Omental fat pad (tissue), 4 donors: ENCODE measurements around the gene MPRIP. TPM values are rescaled to one million over a fixed set of nuclear protein-coding genes. Genes with fewer than 3 reads are reported as not detected.

ENCODE experiments used
- ATAC-seq: fragments of 150-250 bp; one replicate; pipeline ENCODE4 v1.9.1; 2016; ENCODE audit warnings: mild to moderate bottlenecking, moderate library complexity; ENCODE audit not compliant: low FRiP score
- DNase-seq: peaks from one replicate; pipeline ENCODE4 v3.0.0-alpha.2; 2019; ENCODE audit warnings: low spot score
- CTCF ChIP-seq, 3 donors: fragments of 450-650 bp; IDR thresholded peaks; one replicate each; pipeline ENCODE4 v1.5.1; 2016 to 2017; ENCODE audit warnings: antibody characterized with exemption in 3 of 3, mild to moderate bottlenecking in 3 of 3, moderate library complexity in 2 of 3
- total RNA-seq, 4 donors: library from RNA; depleted of rRNA; stranded (reverse); fragments of >200 nt; gene quantifications; one replicate each; pipeline ENCODE4 v1.1.0, GENCODE V29; 2016

The MPRIP gene
- total RNA-seq, 4 donors from 2014 or later = 68.6 to 196 (median 125) TPM

- DNase-seq (no peak), ATAC-seq (no peak)
- no peak for TF ChIP-seq CTCF (IDR thresholded peaks at IDR 0.05)
Measured at GRCh38 chr17:17122781-17123483, 80.7 kb downstream of the MPRIP start.

- ATAC-seq = no peak
- no peak for DNase-seq
- no peak for TF ChIP-seq CTCF (IDR thresholded peaks at IDR 0.05)
Measured at GRCh38 chr17:17124341-17124740, 82.1 kb downstream of the MPRIP start.

DNA sequence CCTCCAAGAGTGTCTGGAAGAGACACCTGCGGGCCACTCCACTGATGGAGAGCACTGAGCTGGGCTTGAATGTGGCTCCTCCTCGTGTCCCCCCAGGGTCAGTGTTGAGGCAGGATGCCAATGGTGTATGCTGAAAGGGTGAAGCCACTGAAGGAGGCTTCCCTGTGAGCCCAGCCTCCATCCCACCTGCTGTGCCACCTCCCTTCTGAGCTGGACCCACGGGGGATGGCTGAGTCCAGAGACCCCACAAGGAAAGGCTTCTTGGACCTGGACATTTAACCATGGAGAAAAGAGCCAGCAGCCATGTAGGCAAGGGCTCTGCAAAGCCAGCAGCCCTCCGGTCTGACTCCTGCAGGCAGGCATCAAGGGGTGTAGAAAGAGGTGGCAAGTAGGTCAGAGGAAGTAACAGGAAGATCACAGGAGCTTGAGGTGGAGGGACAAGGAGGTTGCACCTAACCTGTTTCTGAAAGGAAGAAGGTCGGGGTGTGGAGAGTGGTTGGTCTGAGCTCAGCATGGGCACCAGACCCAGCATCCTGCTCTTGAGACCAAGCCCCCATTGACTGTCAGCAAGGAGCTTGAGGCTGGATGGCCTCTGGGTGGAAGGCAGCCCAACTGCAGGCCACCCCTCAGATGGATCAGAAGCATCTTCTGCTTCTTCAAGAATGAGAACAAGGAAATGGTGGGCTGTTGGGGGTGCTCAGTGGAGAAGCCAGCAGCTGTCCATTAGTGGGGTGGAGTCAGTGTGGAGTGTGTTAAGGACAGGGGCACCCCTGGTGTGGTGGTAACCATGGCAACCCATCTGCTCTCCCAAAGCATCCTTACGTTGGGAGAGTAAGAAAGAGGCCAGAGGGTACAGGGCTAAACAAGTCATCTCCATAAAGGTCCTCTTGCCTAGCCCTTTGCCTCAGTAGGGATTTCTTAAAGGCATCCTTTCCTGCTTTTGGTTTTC is 83.2 kb downstream of the MPRIP start:
- TF ChIP-seq CTCF (IDR thresholded peaks at IDR 0.05) = no peak
- ATAC-seq = no peak
- DNase-seq = no peak

DNA sequence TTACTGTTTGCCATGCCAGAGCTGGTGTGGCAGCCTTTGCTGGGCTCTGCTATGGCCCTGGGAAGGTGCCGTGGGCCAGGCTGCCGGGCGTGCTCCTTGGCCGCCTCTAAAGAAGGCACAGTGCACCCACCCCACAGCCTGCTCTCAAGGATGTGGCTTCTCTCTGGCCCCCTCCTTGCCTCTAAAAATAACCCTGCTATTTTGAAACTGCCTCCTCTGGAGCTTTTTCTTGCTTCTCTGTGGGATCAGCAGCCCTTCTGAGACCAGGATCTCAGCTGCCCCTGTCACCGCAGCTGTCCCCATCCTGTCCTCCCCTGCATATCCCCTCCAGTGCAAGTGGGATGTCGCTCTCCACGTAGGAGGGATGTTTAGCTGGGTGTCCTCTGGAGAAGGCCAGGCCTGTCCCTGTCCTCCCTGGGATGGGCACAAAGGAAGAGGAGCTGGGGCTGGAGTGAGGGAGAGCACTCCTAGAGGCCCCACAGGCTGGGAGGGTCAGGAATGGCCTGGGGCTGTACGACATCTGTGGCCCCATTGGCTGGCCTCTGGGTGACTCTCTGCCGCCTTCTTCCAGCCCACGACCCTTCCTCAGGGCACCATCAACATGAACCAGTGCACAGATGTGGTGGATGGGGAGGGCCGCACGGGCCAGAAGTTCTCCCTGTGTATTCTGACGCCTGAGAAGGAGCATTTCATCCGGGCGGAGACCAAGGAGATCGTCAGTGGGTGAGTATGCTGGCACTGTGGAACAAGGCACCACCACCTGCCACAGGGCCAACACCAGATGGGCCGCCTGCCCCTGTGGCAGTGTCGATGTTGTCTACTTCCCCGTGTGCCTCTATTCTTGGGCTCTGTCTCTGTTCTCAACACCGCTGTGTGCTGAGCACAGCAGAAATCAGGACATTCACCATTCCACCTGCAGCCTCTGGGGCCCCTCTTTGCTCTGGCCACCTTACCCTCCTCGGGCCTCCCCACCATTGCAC is 84.2 kb downstream of the MPRIP start:
- DNase-seq (no peak), ATAC-seq (no peak)

GRCh38 chr17:17127156-17127555 is 84.9 kb downstream of the MPRIP start:
- no peak for TF ChIP-seq CTCF (IDR thresholded peaks at IDR 0.05)
- DNase-seq = no peak
- peak; percentile 11 for ATAC-seq

More for the DNA sequence above, 84.2 kb downstream of the MPRIP start:
- no peak for TF ChIP-seq CTCF (IDR thresholded peaks at IDR 0.05)

DNA sequence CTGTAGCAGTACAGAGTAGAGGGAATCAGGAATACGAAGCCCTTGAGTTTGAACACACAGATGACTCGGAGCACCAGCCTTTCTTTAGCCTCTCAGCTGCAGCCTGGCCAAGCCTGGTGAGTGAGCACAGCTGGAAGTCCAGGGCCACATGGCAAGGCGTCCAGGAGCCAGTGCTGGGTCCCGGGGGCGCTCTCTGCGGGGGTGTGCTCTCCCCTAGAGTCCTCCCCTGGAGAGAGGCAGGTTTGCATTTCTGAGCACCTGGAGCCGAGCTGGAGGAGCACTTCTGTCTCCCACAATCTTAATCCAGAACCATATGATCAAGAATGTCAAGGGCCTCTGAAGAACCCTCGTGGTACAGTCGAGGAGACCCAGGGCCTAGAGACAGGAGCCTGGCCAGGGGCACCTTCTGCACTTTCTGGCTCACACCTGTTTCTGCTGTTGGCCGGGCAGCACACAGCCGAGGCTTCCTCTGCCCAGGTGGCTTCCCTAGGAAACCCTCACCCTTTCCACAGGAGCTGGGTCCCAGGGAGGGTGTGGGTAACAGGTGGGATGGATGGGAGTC is 85.6 kb downstream of the MPRIP start:
- ATAC-seq (no peak), DNase-seq (no peak)
- TF ChIP-seq CTCF (IDR thresholded peaks at IDR 0.05) = no peak
